K562 (cell line): ENCODE data around the gene GTF3C1.

Experiments used
- NR2F6 ChIP-seq: fragments of 450-650 bp; formaldehyde crosslinking; IDR thresholded peaks from 2 replicates; pipeline ENCODE4 v1.4.0; 2020; ENCODE audit warnings: mild to moderate bottlenecking
- RBM39 ChIP-seq: fragments of 200-400 bp; formaldehyde crosslinking; optimal IDR thresholded peaks from 2 replicates; pipeline ENCODE3; 2018; ENCODE audit warnings: low read depth, low read length
- TCF7L2 ChIP-seq: fragments of 150-350 bp; IDR thresholded peaks from 2 replicates; pipeline ENCODE4 v1.6.1; 2016; ENCODE audit warnings: low read depth, mild to moderate bottlenecking, low read length, moderate library complexity

- TF ChIP-seq NR2F6 (CRISPR knock-in tag), result no peak
- TF ChIP-seq TCF7L2, result no peak
- no peak for TF ChIP-seq RBM39
These were observed 19.8 kb downstream of the GTF3C1 start for GRCh38 chr16:27529962-27530361.
